H1 (cell line): ENCODE data around the gene CST4. TPM values are rescaled to one million over a fixed set of nuclear protein-coding genes. Genes with fewer than 3 reads are reported as not detected.
"Not testable (repeated sequence)": the region's sequence is repeated elsewhere in the genome, so short reads cannot be mapped to it uniquely, and the experiment has no call there.

Source experiments
- CTCF ChIA-PET: fragments of 300-600 bp; sonication (Branson Sonifier 250); formaldehyde crosslinking; loops from one replicate; lab custom pipeline; 2021; ENCODE audit not compliant: partially characterized antibody; lab: Charles Lee
- POLR2A ChIA-PET: fragments of 300-600 bp; sonication (Branson Sonifier 250); formaldehyde crosslinking; loops from one replicate; lab custom pipeline; 2021; ENCODE audit warnings: inconsistent platforms; ENCODE audit not compliant: partially characterized antibody; lab: Charles Lee
- DNase-seq, 2 experiments: peaks; one replicate each; pipeline versions ENCODE4 v3.0.0 to v3.0.0-alpha.2; 2010 to 2022; ENCODE audit warnings: low spot score in 2 of 2, low read depth in 1 of 2, mixed read lengths in 1 of 2
- FAIRE-seq: peaks from 2 replicates; lab custom pipeline; 2011; peaks lifted over from hg19 to GRCh38; lab: Jason Lieb, UNC
- H2AFZ ChIP-seq: 2 replicates; pipeline ENCODE4 v1.8.1; 2012; ENCODE audit warnings: low read length, inconsistent platforms
- H2AK5ac ChIP-seq: 2 replicates; pipeline ENCODE4 v1.6.1; 2013; ENCODE audit warnings: low read depth, low read length
- H2BK120ac ChIP-seq: replicated peaks from 2 replicates; pipeline ENCODE3; 2013; ENCODE audit warnings: low read depth, low read length, inconsistent platforms
- H2BK12ac ChIP-seq: 2 replicates; pipeline ENCODE4 v1.6.1; 2013; ENCODE audit warnings: low read depth, low read length
- H2BK15ac ChIP-seq: 2 replicates; pipeline ENCODE4 v1.6.1; 2013; ENCODE audit warnings: low read length
- H2BK20ac ChIP-seq: 2 replicates; pipeline ENCODE4 v1.6.1; 2013; ENCODE audit warnings: low read length
- H2BK5ac ChIP-seq: 2 replicates; pipeline ENCODE4 v1.6.1; 2013; ENCODE audit warnings: low read depth, low read length
- H3K14ac ChIP-seq: 2 replicates; pipeline ENCODE4 v1.6.1; 2013; ENCODE audit warnings: inconsistent platforms; ENCODE audit not compliant: insufficient read length
- H3K18ac ChIP-seq: 2 replicates; pipeline ENCODE4 v1.6.1; 2013; ENCODE audit warnings: low read length; ENCODE audit errors: extremely low read depth
- H3K23ac ChIP-seq: 2 replicates; pipeline ENCODE4 v1.6.1; 2013; ENCODE audit warnings: inconsistent platforms; ENCODE audit not compliant: insufficient read length
- H3K23me2 ChIP-seq: 2 replicates; pipeline ENCODE4 v1.6.1; 2013; ENCODE audit warnings: low read depth, low read length
- H3K27ac ChIP-seq: 2 replicates; pipeline ENCODE4 v1.6.1; 2011; ENCODE audit warnings: low read depth, low read length, inconsistent platforms
- H3K27me3 ChIP-seq, 4 experiments: replicated peaks in 1 of 4; 1 replicate in 1 of 4; 2 replicates in 3 of 4; pipeline versions ENCODE4 v1.6.1 to v1.8.1; 2011 to 2013; ENCODE audit warnings: low read length in 3 of 4, mild to moderate bottlenecking in 3 of 4, inconsistent platforms in 2 of 4, mixed read lengths in 2 of 4, moderate library complexity in 1 of 4; ENCODE audit not compliant: control insufficient read depth in 3 of 4, insufficient read depth in 3 of 4; ENCODE audit errors: extremely low read depth in 1 of 4
- H3K36me3 ChIP-seq, 4 experiments: 2 replicates each; pipeline versions ENCODE4 v1.6.1 to v1.8.1; 2011 to 2013; ENCODE audit warnings: mild to moderate bottlenecking in 4 of 4, low read length in 3 of 4, moderate library complexity in 2 of 4, control low read depth in 1 of 4, inconsistent platforms in 1 of 4; ENCODE audit not compliant: insufficient read depth in 4 of 4, control insufficient read depth in 2 of 4
- H3K4ac ChIP-seq: replicated peaks from 2 replicates; pipeline ENCODE3; 2013; ENCODE audit warnings: low read length, low read depth, mixed read lengths, inconsistent platforms; ENCODE audit not compliant: insufficient read length
- H3K4me1 ChIP-seq, 4 experiments: replicated peaks in 1 of 4; 1 replicate in 1 of 4; 2 replicates in 3 of 4; pipeline versions ENCODE4 v1.6.1 to v1.8.1; 2011 to 2013; ENCODE audit warnings: low read length in 3 of 4, inconsistent platforms in 2 of 4, mixed read lengths in 1 of 4; ENCODE audit not compliant: insufficient read depth in 4 of 4, control insufficient read depth in 3 of 4
- H3K4me2 ChIP-seq, 2 experiments: 2 replicates each; pipeline versions ENCODE4 v1.6.1 to v1.8.1; 2011 to 2013; ENCODE audit warnings: low read depth in 2 of 2, low read length in 2 of 2, control low read depth in 1 of 2, inconsistent platforms in 1 of 2, mild to moderate bottlenecking in 1 of 2; ENCODE audit not compliant: insufficient read depth in 1 of 2
- H3K4me3 ChIP-seq, 4 experiments: fragments of 200-600, 300-600 bp in 1 of 4; sonication (generic), shearing (Covaris generic), sonication (Bioruptor Twin) in 1 of 4; 2 replicates each; pipeline versions ENCODE4 v1.5.1 to v1.8.1; 2011 to 2016; ENCODE audit warnings: low read length in 4 of 4, low read depth in 3 of 4, control low read depth in 2 of 4, inconsistent platforms in 2 of 4, mild to moderate bottlenecking in 2 of 4, mixed read lengths in 1 of 4, moderate library complexity in 1 of 4; ENCODE audit not compliant: insufficient read depth in 2 of 4; ENCODE audit errors: extremely low read depth in 1 of 4
- H3K56ac ChIP-seq: replicated peaks from 2 replicates; pipeline ENCODE3; 2013; ENCODE audit warnings: low read depth, mild to moderate bottlenecking, mixed read lengths, low read length, inconsistent platforms; ENCODE audit not compliant: insufficient read length
- H3K79me1 ChIP-seq: 2 replicates; pipeline ENCODE4 v1.6.1; 2013; ENCODE audit warnings: low read depth, low read length, control low read depth
- H3K79me2 ChIP-seq, 2 experiments: 2 replicates each; pipeline versions ENCODE4 v1.6.1 to v1.8.1; 2012 to 2013; ENCODE audit warnings: low read length in 2 of 2, mild to moderate bottlenecking in 2 of 2, inconsistent platforms in 1 of 2; ENCODE audit not compliant: insufficient read depth in 2 of 2, control insufficient read depth in 1 of 2
- H3K9ac ChIP-seq, 4 experiments: replicated peaks in 1 of 4; 1 replicate in 1 of 4; 2 replicates in 3 of 4; pipeline versions ENCODE4 v1.6.1 to v1.8.1; 2011 to 2013; ENCODE audit warnings: low read depth in 3 of 4, low read length in 3 of 4, control low read depth in 2 of 4, mild to moderate bottlenecking in 2 of 4, moderate library complexity in 2 of 4, inconsistent platforms in 1 of 4; ENCODE audit errors: extremely low read depth in 1 of 4
- H3K9me3 ChIP-seq, 2 experiments: 2 replicates each; pipeline versions ENCODE4 v1.6.1 to v1.8.1; 2012 to 2013; ENCODE audit warnings: mild to moderate bottlenecking in 2 of 2, moderate library complexity in 2 of 2, control low read depth in 1 of 2, inconsistent platforms in 1 of 2, low read depth in 1 of 2, low read length in 1 of 2, mixed read lengths in 1 of 2; ENCODE audit not compliant: insufficient read depth in 2 of 2
- H4K20me1 ChIP-seq, 2 experiments: replicated peaks in 1 of 2; 2 replicates each; pipeline versions ENCODE3 to v1.8.1; 2011 to 2013; ENCODE audit warnings: inconsistent platforms in 2 of 2, low read length in 2 of 2, mild to moderate bottlenecking in 1 of 2; ENCODE audit not compliant: insufficient read depth in 2 of 2, control insufficient read depth in 1 of 2
- H4K5ac ChIP-seq: 2 replicates; pipeline ENCODE4 v1.6.1; 2013; ENCODE audit warnings: low read length, low read depth, mixed read lengths, inconsistent platforms; ENCODE audit not compliant: insufficient read length
- H4K8ac ChIP-seq: 2 replicates; pipeline ENCODE4 v1.8.0; 2013; ENCODE audit warnings: mild to moderate bottlenecking, moderate library complexity, low read length, inconsistent platforms; ENCODE audit not compliant: insufficient read depth; ENCODE audit errors: extremely low read depth
- H4K91ac ChIP-seq: replicated peaks from 2 replicates; pipeline ENCODE3; 2013; ENCODE audit warnings: low read length, mixed read lengths, inconsistent platforms; ENCODE audit not compliant: insufficient read length
- WGBS, 2 experiments: shearing (Covaris generic) in 1 of 2; methylation state at CpG; one replicate each; pipeline versions ENCODE4 v1.1.6 to v1.1.7; 2013 to 2015; ENCODE audit warnings: low lambda C conversion rate in 2 of 2, mixed read lengths in 2 of 2, inconsistent platforms in 1 of 2, low coverage in 1 of 2, missing lambda C conversion rate in 1 of 2; ENCODE audit not compliant: insufficient replicate concordance in 2 of 2, insufficient coverage in 1 of 2, insufficient read length in 1 of 2; ENCODE audit errors: extremely low coverage in 1 of 2, missing lambda C conversion rate in 1 of 2; 5-methylcytosine and 5-hydroxymethylcytosine counted together
- polyA plus RNA-seq, 7 experiments: library from polyadenylated mRNA; depleted of rRNA in 3 of 7; stranded (reverse) in 5 of 7; unstranded in 2 of 7; fragments of >200 nt in 5 of 7; fragments of 200-250 nt in 2 of 7; gene quantifications; 1 replicate in 5 of 7; 2 replicates in 1 of 7; 4 replicates in 1 of 7; pipeline versions ENCODE4 v1.2.1 to v1.2.3, GENCODE V29; 2011 to 2013; ENCODE audit warnings: missing spikeins in 2 of 7, mixed read lengths in 2 of 7
- total RNA-seq: library from RNA; stranded (reverse); fragmentation: NEBNext Ultra II Directional; extraction: Animal tissue kit (Norgen Biotek cat#: 25700); gene quantifications from 2 replicates; pipeline ENCODE4 v1.2.1, GENCODE V29; 2021

Gene CST4
- total and polyA plus RNA-seq, 2 of the 8 experiments (the other 6 are each of a cell fraction or from before 2014, with no cell fraction given), result not detected

GRCh38 chr20:23659610-23659988 lies 29.2 kb downstream of the CST4 start:
- H3K27ac ChIP-seq, H4K91ac ChIP-seq, H3K4me1 ChIP-seq, H3K27me3 ChIP-seq, H3K4me2 ChIP-seq, H3K14ac ChIP-seq, H3K79me1 ChIP-seq, H2BK20ac ChIP-seq, H2BK120ac ChIP-seq, CTCF ChIA-PET, H3K18ac ChIP-seq, H3K9me3 ChIP-seq, H4K20me1 ChIP-seq, H3K9ac ChIP-seq, POLR2A ChIA-PET, H3K4ac ChIP-seq, FAIRE-seq, H4K5ac ChIP-seq, H3K36me3 ChIP-seq, H2BK12ac ChIP-seq, H3K79me2 ChIP-seq, H3K23me2 ChIP-seq, H2AFZ ChIP-seq, H4K8ac ChIP-seq, H3K4me3 ChIP-seq, DNase-seq, H3K23ac ChIP-seq: not testable (repeated sequence)
- Histone ChIP-seq H2BK15ac (peak overlapping the region; percentile 9; the same call in 1 of the 2 replicates), H3K56ac (peak overlapping the region; percentile 83), H2AK5ac (0 out of 2 replicates have a peak overlapping the region, but pooled peaks have one; percentile 13), H2BK5ac (0 out of 2 replicates have a peak overlapping the region, but pooled peaks have one; percentile 18)
- WGBS, 2 experiments, result 96% methylated on average over 2 of the region's 2 CpGs; no CpG with 5 or more reads in 1 of the 2 experiments
